ENCODE results near the gene MACROD2. TPM values are rescaled to one million over a fixed set of nuclear protein-coding genes. Genes with fewer than 3 reads are reported as not detected.

The MACROD2 gene
- total RNA-seq, 1 experiment from 2014 or later, result 3.1 TPM

DNA sequence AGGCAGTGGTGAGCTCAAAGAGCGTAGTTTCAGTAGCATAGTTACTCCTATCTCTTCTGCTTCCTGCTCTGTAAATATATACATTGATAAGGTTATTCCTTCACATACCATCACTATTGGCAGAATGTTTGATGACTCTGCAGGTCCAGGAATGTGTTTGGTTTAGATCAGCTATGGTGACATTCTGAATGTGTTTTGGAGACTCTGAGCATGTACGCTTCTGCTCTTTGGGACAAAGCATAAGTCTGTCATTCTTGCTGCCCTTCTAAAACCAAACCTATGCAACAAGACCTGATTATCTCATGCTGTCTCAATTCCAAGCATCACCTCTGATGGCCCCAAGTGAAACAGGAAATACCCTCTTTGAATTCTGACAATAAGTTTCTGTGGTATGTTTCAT lies 1503.6 kb downstream of the MACROD2 start:
- POLR2A ChIA-PET, result interaction anchor here (0.6 kb wide), 1 partner anchor 11 kb away, joined by 3 read pairs; no protein-coding TSS in a partner anchor
- H3K27me3 Mint-ChIP-seq (ENCODE audit: insufficient read depth, unreplicated experiment), result no peaks in the 10 kb centered on the region

DNA sequence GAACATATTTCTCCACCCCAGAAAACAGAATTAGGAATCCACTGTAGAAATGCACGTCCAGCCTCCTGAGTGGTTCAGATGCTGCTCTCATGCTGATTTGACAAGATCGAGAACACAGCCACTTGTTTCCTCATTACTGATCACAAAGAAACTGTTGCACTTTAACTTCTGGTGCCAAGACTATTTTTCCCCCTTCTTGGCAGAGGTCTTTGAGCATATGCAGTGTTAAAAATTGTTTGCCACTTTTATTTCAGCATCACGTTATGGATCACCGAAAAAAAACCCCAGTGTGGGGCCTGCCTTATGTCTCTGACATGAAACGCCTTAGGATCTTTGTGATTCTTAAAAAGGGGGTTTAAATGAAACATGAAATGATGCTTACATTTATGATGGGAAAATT lies 1511.0 kb downstream of the MACROD2 start:
- no peaks in the 10 kb centered on the region for H3K9me3 Mint-ChIP-seq (ENCODE audit: unreplicated experiment)
- H3K4me3 Mint-ChIP-seq (ENCODE audit: unreplicated experiment), result no peak overlapping the region
- DNase-seq (ENCODE audit: unreplicated experiment), result no peak
- no peaks in the 10 kb centered on the region for H3K36me3 Mint-ChIP-seq (ENCODE audit: insufficient read depth, unreplicated experiment)
- no peak overlapping the region for H3K27ac Mint-ChIP-seq (ENCODE audit: low read depth, unreplicated experiment)
- ChIA-PET CTCF (interaction anchor here (0.5 to 1.1 kb wide), 2 partner anchors 16 to 766 kb away, joined by 3 to 4 read pairs; no protein-coding TSS in a partner anchor), POLR2A (interaction anchor here (1.3 kb wide), 1 partner anchor 15 kb away, joined by 3 read pairs; no protein-coding TSS in a partner anchor)
- H3K4me1 Mint-ChIP-seq (ENCODE audit: insufficient read depth, unreplicated experiment), result no peaks in the 10 kb centered on the region
- H3K27me3 Mint-ChIP-seq (ENCODE audit: insufficient read depth, unreplicated experiment), result no peaks in the 10 kb centered on the region
- BruUV-seq (replicated peaks), result no TSS peak
- TF ChIP-seq, protein P1, sequence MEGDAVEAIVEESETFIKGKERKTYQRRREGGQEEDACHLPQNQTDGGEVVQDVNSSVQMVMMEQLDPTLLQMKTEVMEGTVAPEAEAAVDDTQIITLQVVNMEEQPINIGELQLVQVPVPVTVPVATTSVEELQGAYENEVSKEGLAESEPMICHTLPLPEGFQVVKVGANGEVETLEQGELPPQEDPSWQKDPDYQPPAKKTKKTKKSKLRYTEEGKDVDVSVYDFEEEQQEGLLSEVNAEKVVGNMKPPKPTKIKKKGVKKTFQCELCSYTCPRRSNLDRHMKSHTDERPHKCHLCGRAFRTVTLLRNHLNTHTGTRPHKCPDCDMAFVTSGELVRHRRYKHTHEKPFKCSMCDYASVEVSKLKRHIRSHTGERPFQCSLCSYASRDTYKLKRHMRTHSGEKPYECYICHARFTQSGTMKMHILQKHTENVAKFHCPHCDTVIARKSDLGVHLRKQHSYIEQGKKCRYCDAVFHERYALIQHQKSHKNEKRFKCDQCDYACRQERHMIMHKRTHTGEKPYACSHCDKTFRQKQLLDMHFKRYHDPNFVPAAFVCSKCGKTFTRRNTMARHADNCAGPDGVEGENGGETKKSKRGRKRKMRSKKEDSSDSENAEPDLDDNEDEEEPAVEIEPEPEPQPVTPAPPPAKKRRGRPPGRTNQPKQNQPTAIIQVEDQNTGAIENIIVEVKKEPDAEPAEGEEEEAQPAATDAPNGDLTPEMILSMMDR (IDR thresholded peaks at IDR 0.05; ENCODE audit: unreplicated experiment), result no peak
- intact Hi-C loops (cut with micrococcal nuclease), result no loop called here

More for the DNA sequence above, 1503.6 kb downstream of the MACROD2 start:
- intact Hi-C loops (cut with micrococcal nuclease), result no loop called here
- no peaks in the 10 kb centered on the region for H3K9me3 Mint-ChIP-seq (ENCODE audit: unreplicated experiment)
- BruUV-seq (replicated peaks), result no TSS peak
- no peak overlapping the region for H3K4me3 Mint-ChIP-seq (ENCODE audit: unreplicated experiment)
- CTCF ChIA-PET, result no interaction called here
- no peaks in the 10 kb centered on the region for H3K36me3 Mint-ChIP-seq (ENCODE audit: insufficient read depth, unreplicated experiment)
- no peaks in the 10 kb centered on the region for H3K4me1 Mint-ChIP-seq (ENCODE audit: insufficient read depth, unreplicated experiment)
- TF ChIP-seq, protein P1 (IDR thresholded peaks at IDR 0.05; ENCODE audit: unreplicated experiment), result no peak
- H3K27ac Mint-ChIP-seq (ENCODE audit: low read depth, unreplicated experiment), result no peak overlapping the region
- no peak for DNase-seq (ENCODE audit: unreplicated experiment)

DNA sequence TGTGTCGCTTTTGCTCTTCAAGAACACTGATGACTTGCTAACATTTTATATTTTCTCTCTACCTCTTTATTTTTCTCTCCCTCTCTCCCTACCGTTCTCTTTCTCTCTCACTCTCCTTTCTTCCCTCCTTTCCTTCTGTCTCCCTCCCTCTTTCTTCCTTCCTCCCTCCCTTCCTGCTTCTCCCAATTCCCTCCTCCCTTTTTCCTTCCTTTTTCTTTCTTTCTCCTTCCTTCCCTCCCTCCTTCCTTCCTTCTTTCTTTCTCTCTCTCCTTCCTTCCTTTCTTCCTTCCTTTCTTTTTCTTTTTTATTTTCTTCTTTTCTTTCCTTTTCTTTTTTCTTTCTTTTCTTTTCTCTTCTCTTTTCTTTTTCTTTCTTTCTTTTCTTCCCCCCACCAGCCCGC lies 1511.8 kb downstream of the MACROD2 start:
- TF ChIP-seq, protein P1 (IDR thresholded peaks at IDR 0.05; ENCODE audit: unreplicated experiment), result no peak
- no peak overlapping the region for H3K4me3 Mint-ChIP-seq (ENCODE audit: unreplicated experiment)
- intact Hi-C loops (cut with micrococcal nuclease), result no loop called here
- no peak overlapping the region for H3K27ac Mint-ChIP-seq (ENCODE audit: low read depth, unreplicated experiment)
- no peaks in the 10 kb centered on the region for H3K36me3 Mint-ChIP-seq (ENCODE audit: insufficient read depth, unreplicated experiment)
- ChIA-PET CTCF (no interaction called here), POLR2A (interaction anchor here (1.3 kb wide), 1 partner anchor 16 kb away, joined by 3 read pairs; no protein-coding TSS in a partner anchor)
- no TSS peak for BruUV-seq (replicated peaks)
- H3K4me1 Mint-ChIP-seq (ENCODE audit: insufficient read depth, unreplicated experiment), result no peaks in the 10 kb centered on the region
- H3K27me3 Mint-ChIP-seq (ENCODE audit: insufficient read depth, unreplicated experiment), result no peaks in the 10 kb centered on the region
- DNase-seq (ENCODE audit: unreplicated experiment), result no peak
- no peaks in the 10 kb centered on the region for H3K9me3 Mint-ChIP-seq (ENCODE audit: unreplicated experiment)

DNA sequence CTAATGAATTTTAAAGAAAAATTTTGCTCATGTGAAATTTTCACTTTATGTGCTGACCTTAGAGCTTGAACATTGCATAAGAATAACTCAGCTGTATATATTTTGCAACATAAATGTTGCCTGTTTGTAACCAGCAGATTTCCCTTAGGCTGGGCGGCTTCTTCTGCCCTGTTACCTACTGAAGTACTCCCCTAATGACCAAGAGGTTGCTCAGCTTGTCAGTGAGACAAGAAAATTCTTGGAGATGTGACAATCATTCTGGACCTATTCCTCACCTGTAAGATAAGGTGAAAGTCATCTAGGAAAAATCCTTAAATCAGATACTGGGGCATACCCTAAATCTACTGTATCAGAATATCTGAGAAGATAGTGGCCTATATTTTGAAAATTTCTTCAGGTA lies 1516.2 kb downstream of the MACROD2 start:
- intact Hi-C loops (cut with micrococcal nuclease), result no loop called here
- no peak for DNase-seq (ENCODE audit: unreplicated experiment)
- no peaks in the 10 kb centered on the region for H3K9me3 Mint-ChIP-seq (ENCODE audit: unreplicated experiment)
- H3K4me3 Mint-ChIP-seq (ENCODE audit: unreplicated experiment), result no peak overlapping the region
- TF ChIP-seq, protein P1 (IDR thresholded peaks at IDR 0.05; ENCODE audit: unreplicated experiment), result no peak
- no TSS peak for BruUV-seq (replicated peaks)
- H3K4me1 Mint-ChIP-seq (ENCODE audit: insufficient read depth, unreplicated experiment), result no peaks in the 10 kb centered on the region
- no peak overlapping the region for H3K27ac Mint-ChIP-seq (ENCODE audit: low read depth, unreplicated experiment)
- ChIA-PET CTCF (interaction anchor here (0.6 kb wide), 2 partner anchors 17 to 801 kb away, joined by 3 to 4 read pairs; no protein-coding TSS in a partner anchor), POLR2A (interaction anchor here (0.6 to 0.7 kb wide), 2 partner anchors 60 to 273 kb away, joined by 3 to 4 read pairs; no protein-coding TSS in a partner anchor)
- no peaks in the 10 kb centered on the region for H3K36me3 Mint-ChIP-seq (ENCODE audit: insufficient read depth, unreplicated experiment)
- no peaks in the 10 kb centered on the region for H3K27me3 Mint-ChIP-seq (ENCODE audit: insufficient read depth, unreplicated experiment)

Data from MCF 10A (cell line).